ENCODE results near the gene VAC14. TPM values are rescaled to one million over a fixed set of nuclear protein-coding genes. Genes with fewer than 3 reads are reported as not detected.

The VAC14 gene
- total RNA-seq, 1 experiment from 2014 or later: 35.3 TPM

DNA sequence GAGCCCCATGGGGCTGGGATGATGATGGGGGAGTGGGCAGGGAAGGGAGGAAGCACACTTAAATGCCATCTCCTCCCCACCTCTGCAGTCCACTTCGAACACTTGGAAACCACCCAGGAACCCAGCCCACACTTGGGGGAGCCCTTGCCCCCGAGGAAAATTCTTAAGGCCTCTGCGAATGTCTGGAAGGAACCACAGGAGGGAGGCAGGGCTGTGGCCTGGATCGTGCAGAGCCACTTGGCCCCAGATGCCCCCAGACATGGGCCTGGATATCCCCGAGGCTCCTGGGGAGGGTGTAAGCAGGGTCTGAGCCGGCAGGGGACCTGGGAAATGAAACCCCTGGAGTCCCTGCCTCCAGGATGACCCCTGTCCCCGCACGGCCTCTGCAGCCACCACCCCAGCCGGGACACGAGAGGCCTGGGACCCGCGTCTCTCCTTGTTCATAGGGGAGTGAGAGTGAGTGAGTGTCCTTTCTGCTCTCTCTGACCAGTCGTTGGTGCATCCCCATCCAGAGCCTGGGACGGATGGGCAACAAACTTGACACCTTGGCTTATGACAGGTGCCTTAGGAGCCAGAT, 103.3 kb downstream of the VAC14 start:
- Histone ChIP-seq H3K4me2 (ENCODE audit: low read length) (no peak overlapping the region), H4K20me1 (ENCODE audit: insufficient read depth) (no peaks in the 10 kb centered on the region), H3K4me1 (ENCODE audit: control insufficient read depth in 1 of 2, insufficient read depth in 2 of 2, low read length in 2 of 2) (peaks cover 26 to 43% of the 10 kb centered on the region in 2 experiments), H3K9me3 (ENCODE audit: control insufficient read depth in 1 of 2, insufficient read depth in 1 of 2, low read depth in 1 of 2, low read length in 2 of 2) (no peaks in the 10 kb centered on the region), H3K36me3 (ENCODE audit: control insufficient read depth in 1 of 2, insufficient read depth in 2 of 2, low read length in 2 of 2) (no peaks in the 10 kb centered on the region), H3K79me2 (ENCODE audit: insufficient read depth, low read length) (no peaks in the 10 kb centered on the region), H2AFZ (ENCODE audit: low read depth, low read length, poor library complexity, severe bottlenecking) (no peak overlapping the region), H3K27ac (ENCODE audit: low read depth, low read length) (no peak overlapping the region), H3K9me2 (ENCODE audit: insufficient read depth) (no peaks in the 10 kb centered on the region), H3K9ac (ENCODE audit: low read length) (no peak overlapping the region), H3K27me3 (ENCODE audit: insufficient read depth, low read length) (no peaks in the 10 kb centered on the region), H3K4me3 (replicated peaks in 1 of 2; ENCODE audit: low read depth in 1 of 2, low read length in 2 of 2) (no peak overlapping the region)
- DNase-seq (ENCODE audit: low read depth, low spot score) (no peak), ATAC-seq (no peak)
- POLR2A ChIA-PET: no interaction called here
- TF ChIP-seq, protein P1, sequence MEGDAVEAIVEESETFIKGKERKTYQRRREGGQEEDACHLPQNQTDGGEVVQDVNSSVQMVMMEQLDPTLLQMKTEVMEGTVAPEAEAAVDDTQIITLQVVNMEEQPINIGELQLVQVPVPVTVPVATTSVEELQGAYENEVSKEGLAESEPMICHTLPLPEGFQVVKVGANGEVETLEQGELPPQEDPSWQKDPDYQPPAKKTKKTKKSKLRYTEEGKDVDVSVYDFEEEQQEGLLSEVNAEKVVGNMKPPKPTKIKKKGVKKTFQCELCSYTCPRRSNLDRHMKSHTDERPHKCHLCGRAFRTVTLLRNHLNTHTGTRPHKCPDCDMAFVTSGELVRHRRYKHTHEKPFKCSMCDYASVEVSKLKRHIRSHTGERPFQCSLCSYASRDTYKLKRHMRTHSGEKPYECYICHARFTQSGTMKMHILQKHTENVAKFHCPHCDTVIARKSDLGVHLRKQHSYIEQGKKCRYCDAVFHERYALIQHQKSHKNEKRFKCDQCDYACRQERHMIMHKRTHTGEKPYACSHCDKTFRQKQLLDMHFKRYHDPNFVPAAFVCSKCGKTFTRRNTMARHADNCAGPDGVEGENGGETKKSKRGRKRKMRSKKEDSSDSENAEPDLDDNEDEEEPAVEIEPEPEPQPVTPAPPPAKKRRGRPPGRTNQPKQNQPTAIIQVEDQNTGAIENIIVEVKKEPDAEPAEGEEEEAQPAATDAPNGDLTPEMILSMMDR (IDR thresholded peaks at IDR 0.05 in 2 of 3, conservative IDR thresholded peaks at IDR 0.05 in 1 of 3; ENCODE audit: borderline replicate concordance in 1 of 3, insufficient read depth in 1 of 3, low read depth in 2 of 3, low read length in 2 of 3): no peak
- no peak for TF ChIP-seq ZFX (IDR thresholded peaks at IDR 0.05)
- TF ChIP-seq, protein P2, sequence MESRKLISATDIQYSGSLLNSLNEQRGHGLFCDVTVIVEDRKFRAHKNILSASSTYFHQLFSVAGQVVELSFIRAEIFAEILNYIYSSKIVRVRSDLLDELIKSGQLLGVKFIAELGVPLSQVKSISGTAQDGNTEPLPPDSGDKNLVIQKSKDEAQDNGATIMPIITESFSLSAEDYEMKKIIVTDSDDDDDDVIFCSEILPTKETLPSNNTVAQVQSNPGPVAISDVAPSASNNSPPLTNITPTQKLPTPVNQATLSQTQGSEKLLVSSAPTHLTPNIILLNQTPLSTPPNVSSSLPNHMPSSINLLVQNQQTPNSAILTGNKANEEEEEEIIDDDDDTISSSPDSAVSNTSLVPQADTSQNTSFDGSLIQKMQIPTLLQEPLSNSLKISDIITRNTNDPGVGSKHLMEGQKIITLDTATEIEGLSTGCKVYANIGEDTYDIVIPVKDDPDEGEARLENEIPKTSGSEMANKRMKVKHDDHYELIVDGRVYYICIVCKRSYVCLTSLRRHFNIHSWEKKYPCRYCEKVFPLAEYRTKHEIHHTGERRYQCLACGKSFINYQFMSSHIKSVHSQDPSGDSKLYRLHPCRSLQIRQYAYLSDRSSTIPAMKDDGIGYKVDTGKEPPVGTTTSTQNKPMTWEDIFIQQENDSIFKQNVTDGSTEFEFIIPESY (IDR thresholded peaks at IDR 0.05; ENCODE audit: extremely low read depth, insufficient replicate concordance, low read length): no peak
- no peak for TF ChIP-seq EZH2phosphoT487 (IDR thresholded peaks at IDR 0.05; ENCODE audit: borderline replicate concordance)
- TF ChIP-seq TCF7L2 (IDR thresholded peaks at IDR 0.05; ENCODE audit: borderline replicate concordance, extremely low read depth, insufficient read depth, insufficient read length): no peak
- TF ChIP-seq ELF1 (IDR thresholded peaks at IDR 0.05; ENCODE audit: borderline replicate concordance, low read depth): no peak
- TF ChIP-seq POLR2A (IDR thresholded peaks at IDR 0.05; ENCODE audit: borderline replicate concordance, extremely low read depth, insufficient read depth, insufficient read length): no peak
- TF ChIP-seq, protein P3, sequence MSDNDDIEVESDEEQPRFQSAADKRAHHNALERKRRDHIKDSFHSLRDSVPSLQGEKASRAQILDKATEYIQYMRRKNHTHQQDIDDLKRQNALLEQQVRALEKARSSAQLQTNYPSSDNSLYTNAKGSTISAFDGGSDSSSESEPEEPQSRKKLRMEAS (IDR thresholded peaks at IDR 0.05): no peak
- TF ChIP-seq YY1 (IDR thresholded peaks at IDR 0.05; ENCODE audit: extremely low read depth, insufficient replicate concordance, low read depth, low read length): no peak
- TF ChIP-seq EGR1 (IDR thresholded peaks at IDR 0.05; ENCODE audit: low read depth): no peak
- no peak for TF ChIP-seq SIN3A (IDR thresholded peaks at IDR 0.05; ENCODE audit: low read depth)
- TF ChIP-seq JUND (IDR thresholded peaks at IDR 0.05): no peak
- TF ChIP-seq SRF (IDR thresholded peaks at IDR 0.05; ENCODE audit: low read depth): no peak
- TF ChIP-seq EZH2 (IDR thresholded peaks at IDR 0.05): no peak
- TF ChIP-seq ZNF274 (IDR thresholded peaks at IDR 0.05; ENCODE audit: low read depth, low read length): no peak
- no peak for TF ChIP-seq RAD21 (IDR thresholded peaks at IDR 0.05; ENCODE audit: low read depth)
- RAD21 ChIA-PET (ENCODE audit: low non-redundant PET in 1 of 2, low total read pairs in 2 of 2, uncharacterized antibody in 2 of 2, unreplicated experiment in 2 of 2): no interaction called here
- intact Hi-C loops (cut with micrococcal nuclease): no loop called here
- CTCF ChIA-PET: no interaction called here
- BruUV-seq (replicated peaks): no TSS peak
